BJ (cell line): ENCODE data around the gene MPRIP. TPM values are rescaled to one million over a fixed set of nuclear protein-coding genes. Genes with fewer than 3 reads are reported as not detected.

Experiments
- CTCF ChIA-PET: fragments of 350-600 bp; formaldehyde crosslinking; extraction: SDS; loops from one replicate; lab custom pipeline; 2021; ENCODE audit warnings: antibody characterized with exemption, inconsistent platforms; lab: Yijun Ruan, JAX
- POLR2A ChIA-PET: fragments of 300-600 bp; sonication (Branson Sonifier 250); formaldehyde crosslinking; extraction: SDS; loops from one replicate; lab custom pipeline; 2021; ENCODE audit warnings: antibody characterized with exemption; lab: Charles Lee
- DNase-seq: peaks from one replicate; pipeline ENCODE4 v3.0.0-alpha.2; 2011; ENCODE audit warnings: low read depth
- H3K27me3 ChIP-seq: 2 replicates; pipeline ENCODE4 v1.6.0; 2011; ENCODE audit warnings: low read length; ENCODE audit not compliant: control insufficient read depth, insufficient read depth
- H3K36me3 ChIP-seq: 2 replicates; pipeline ENCODE4 v1.5.1; 2011; ENCODE audit warnings: low read length; ENCODE audit not compliant: control insufficient read depth, insufficient read depth
- H3K4me3 ChIP-seq: 2 replicates; pipeline ENCODE4 v1.5.1; 2011; ENCODE audit warnings: low read depth, mild to moderate bottlenecking, control low read depth, low read length
- polyA plus RNA-seq: library from polyadenylated mRNA; depleted of rRNA; stranded (reverse); fragments of >200 nt; gene quantifications from 2 replicates; pipeline ENCODE4 v1.2.3, GENCODE V29; 2011
- TF ChIP-seq, protein P1 (sequence below): IDR thresholded peaks from 2 replicates; pipeline ENCODE4 v1.5.1; 2011; ENCODE audit warnings: low read depth, mild to moderate bottlenecking, control low read depth, inconsistent platforms, low read length, moderate library complexity; ENCODE audit not compliant: insufficient read depth

MPRIP gene
- polyA plus RNA-seq, 1 experiment, result 149 TPM

DNA sequence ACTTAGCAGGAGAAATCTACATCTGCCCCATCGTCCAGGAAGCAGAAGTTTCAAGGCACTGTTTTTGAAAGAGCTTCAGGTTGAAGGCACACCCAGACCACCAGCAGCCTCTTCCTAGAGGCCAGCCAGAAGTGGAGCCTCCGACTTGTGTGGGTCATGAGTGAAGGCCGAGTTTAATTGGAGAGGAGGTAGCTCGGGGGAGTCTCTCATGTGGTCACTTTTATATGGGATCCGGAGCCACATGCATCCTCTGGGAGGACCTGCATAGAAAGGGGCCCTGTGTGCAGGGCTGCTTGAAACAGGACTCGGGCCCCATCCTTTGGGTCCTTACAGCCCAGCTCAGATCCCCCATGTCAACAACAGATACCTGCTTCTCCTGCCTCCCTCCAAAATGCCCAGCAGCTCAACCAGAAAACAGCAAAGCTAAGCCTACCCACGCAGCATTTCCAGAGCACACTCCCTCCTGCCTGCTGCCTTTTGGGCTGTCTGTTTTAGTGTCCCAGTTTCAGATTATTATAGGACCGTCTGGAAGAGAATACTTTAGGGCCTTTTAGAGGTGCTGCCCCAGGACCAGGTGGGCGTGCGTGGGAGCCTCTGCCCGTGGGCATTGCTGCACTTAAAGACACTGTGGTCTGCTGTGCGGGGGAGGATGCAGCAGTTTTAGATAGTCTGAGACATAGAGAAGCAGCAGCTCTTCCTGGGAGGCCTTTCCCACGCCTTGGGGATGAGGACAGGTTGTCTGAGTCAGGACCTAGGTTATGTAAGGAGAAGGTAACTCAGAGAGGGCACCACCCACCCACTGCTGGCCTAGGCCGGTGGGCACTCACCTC lies 29.5 kb downstream of the MPRIP start:
- H3K4me3 ChIP-seq, result no peak overlapping the region
- ChIA-PET POLR2A (no interaction called here), CTCF (interaction anchor here (0.7 to 1.3 kb wide), 3 partner anchors 8 to 25 kb away, joined by 3 to 5 read pairs (median 5); no protein-coding TSS in a partner anchor)
- no peak for DNase-seq
- TF ChIP-seq, protein P1, sequence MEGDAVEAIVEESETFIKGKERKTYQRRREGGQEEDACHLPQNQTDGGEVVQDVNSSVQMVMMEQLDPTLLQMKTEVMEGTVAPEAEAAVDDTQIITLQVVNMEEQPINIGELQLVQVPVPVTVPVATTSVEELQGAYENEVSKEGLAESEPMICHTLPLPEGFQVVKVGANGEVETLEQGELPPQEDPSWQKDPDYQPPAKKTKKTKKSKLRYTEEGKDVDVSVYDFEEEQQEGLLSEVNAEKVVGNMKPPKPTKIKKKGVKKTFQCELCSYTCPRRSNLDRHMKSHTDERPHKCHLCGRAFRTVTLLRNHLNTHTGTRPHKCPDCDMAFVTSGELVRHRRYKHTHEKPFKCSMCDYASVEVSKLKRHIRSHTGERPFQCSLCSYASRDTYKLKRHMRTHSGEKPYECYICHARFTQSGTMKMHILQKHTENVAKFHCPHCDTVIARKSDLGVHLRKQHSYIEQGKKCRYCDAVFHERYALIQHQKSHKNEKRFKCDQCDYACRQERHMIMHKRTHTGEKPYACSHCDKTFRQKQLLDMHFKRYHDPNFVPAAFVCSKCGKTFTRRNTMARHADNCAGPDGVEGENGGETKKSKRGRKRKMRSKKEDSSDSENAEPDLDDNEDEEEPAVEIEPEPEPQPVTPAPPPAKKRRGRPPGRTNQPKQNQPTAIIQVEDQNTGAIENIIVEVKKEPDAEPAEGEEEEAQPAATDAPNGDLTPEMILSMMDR, result no peak
- peaks cover 12% of the 10 kb centered on the region for H3K36me3 ChIP-seq
- no peaks in the 10 kb centered on the region for H3K27me3 ChIP-seq

DNA sequence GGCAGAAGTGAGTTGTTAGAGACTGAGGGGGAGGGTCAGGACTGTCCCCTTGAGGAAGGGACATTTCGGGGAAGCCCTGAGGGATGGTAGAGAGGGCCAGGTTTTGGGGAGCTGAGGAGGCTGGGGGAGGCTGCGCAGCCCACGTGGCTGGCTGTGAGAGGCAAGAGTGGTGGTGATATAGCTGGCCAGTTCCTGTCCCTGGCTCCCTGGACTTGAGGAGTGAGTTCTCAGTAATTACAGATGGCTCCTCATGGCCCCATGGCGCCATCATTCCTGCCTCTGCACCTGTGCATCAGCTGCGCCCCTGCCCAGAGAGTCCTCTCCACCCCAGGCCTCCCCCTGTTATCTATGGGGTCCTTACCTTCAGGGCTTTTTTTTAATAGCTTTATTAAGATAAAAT lies 30.3 kb downstream of the MPRIP start:
- Histone ChIP-seq H3K4me3 (no peak overlapping the region), H3K27me3 (no peaks in the 10 kb centered on the region), H3K36me3 (peaks cover 12% of the 10 kb centered on the region)
- ChIA-PET POLR2A (no interaction called here), CTCF (no interaction called here)
- no peak for DNase-seq
- TF ChIP-seq, protein P1, result no peak

DNA sequence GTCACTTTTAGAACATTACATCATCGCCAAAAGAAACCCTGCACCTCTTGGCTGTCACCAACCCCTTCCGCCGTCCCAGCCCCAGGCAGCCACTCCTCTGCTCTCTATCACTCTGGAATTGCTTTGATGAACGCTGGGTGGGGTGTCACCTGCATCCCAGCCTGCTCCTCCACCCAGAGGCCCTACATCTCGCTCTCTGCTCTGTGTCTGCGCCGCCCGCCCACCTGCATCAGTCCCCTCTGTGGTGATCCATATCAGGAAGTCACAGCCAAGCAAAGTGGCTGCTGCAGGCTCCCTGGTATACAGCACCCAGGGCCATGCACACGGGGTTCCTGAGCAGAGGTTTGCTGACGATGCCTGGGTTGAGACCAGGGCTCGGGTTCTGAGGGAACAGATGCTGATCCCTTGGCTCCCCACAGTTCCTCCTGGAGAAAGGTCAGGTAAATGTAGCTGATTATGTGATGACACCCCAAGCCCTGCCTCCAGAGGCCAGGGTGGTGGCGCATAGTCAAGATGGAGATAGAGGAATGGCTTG lies 30.8 kb downstream of the MPRIP start:
- Histone ChIP-seq H3K27me3 (no peaks in the 10 kb centered on the region), H3K4me3 (no peak overlapping the region), H3K36me3 (peaks cover 15% of the 10 kb centered on the region)
- CTCF ChIA-PET, result interaction anchor here (1.5 kb wide), 1 partner anchor 22 kb away, joined by 6 read pairs; no protein-coding TSS in a partner anchor
- POLR2A ChIA-PET, result no interaction called here
- TF ChIP-seq, protein P1, result no peak
- DNase-seq, result no peak

DNA sequence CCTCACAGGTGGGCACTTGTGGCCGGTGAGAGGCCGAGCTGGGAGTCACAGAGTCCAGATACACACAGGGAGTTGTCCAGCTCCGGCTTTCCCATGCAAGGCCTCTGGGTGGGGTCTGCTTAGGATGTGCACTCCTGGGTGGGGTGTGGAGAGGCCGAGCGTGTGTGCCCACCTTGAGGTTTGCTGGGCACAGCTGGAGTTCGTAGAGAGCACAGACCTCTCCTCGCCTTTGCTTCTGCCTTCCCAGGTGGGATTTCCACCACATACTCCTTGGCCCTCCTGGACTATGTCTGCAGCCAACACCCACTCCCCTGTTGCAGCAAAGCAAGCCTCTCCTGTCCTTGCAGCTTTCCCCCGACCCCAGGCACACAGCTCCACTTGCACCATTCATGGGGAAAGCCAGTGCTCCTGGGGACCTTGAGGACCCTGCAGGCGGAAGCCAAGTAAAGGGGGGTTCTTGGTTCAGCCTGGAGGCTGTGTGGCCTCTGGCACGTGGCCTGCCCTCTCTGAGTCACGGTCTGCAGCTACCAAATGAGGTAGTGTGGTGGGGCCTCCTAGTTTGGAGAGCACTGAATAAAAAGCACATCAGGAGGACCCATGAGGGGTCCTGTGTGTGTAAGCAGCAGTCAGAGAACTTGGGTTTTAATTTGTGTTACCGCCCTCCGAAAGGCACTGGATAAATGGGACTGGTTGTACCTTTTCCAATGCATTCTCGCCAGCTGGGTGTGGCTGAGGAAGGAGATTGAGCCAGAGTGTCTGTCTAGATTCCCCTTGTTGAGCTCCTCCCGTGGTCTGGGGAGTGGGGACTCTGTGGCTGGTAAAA lies 31.5 kb downstream of the MPRIP start:
- Histone ChIP-seq H3K36me3 (peaks cover 20% of the 10 kb centered on the region), H3K27me3 (no peaks in the 10 kb centered on the region), H3K4me3 (no peak overlapping the region)
- DNase-seq, result no peak
- TF ChIP-seq, protein P1, result no peak
- POLR2A ChIA-PET, result no interaction called here
- CTCF ChIA-PET, result interaction anchor here (1.5 kb wide), 1 partner anchor 22 kb away, joined by 6 read pairs; no protein-coding TSS in a partner anchor
